ENCODE data around the gene ETV1.

Gene ETV1

DNA sequence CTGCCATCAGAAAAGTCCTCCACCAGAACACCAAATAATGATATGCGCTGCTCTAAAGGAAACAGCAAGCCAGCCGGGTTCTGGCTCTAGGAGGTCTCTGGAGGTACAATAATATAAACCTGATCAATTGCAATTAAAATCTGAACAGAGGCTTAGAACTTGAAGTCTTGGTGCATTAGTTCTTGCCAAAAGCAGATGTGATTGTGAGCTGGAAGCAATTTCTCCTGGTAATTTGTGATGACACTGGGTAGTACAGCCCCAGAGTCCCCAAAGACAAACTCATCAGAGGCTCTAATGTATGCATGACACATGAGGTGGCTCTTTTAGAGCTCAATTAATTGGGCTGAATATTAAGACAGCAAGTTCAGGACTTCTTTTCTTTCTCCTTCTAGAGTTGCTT lies 3.3 kb downstream of the ETV1 start:
- peak; percentile 37 for DNase-seq

DNA sequence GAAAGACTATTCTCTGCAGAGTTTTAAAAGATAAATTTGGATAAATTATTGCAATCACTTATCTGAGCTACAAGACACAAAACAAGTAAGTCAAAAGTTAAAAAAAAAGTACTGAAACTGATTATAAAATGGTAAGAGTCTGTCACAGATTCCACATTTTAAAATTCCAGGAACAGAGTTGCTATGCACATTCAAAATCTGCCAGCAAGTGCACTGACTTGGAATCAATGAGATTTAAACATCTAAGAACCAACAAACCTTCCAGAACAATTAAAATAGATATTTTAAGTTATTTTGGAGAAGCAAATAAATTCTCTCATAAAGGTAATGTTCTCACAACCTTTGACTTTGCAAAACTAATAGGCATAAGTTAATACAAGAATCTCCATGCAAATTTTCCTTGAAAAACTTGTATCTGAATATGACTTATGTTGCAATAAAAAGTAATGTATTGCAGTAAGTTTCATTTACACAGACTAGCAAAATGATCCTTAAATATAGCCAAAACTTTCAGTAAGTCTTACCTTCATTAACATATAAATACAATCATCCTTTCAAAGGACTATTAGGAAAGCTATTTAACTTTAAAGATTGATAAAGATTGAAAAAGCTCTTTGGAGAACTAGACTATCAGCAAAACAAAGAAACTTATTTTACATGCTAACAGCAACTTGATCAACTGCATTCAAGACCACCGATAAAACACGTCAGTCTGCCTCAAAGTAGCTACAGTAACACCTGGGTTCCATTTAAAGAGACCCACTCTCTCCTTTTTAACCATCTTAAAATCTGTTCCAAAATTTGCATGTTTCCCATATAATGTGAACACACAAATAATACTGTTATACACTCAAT lies 4.4 kb downstream of the ETV1 start:
- peak; percentile 25 for DNase-seq

DNA sequence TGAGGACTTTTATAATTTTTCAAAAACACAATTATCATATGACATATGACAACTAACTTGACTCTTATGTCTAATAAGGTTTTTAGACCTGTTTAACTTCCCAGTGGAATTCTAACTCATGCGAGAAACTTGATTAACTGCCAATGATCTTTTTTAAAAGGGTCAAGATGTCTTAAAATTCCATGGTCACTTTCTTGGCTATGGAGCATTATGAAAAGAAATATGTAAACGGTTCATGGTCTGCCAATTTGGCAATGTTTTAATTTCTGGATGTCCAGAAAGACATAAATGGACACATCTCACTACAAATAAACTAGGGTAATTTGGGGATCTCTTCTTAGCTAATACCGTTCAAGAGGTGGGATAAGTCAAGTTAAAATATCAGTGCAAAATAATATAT lies 5.4 kb downstream of the ETV1 start:
- peak; percentile 3 for DNase-seq

DNA sequence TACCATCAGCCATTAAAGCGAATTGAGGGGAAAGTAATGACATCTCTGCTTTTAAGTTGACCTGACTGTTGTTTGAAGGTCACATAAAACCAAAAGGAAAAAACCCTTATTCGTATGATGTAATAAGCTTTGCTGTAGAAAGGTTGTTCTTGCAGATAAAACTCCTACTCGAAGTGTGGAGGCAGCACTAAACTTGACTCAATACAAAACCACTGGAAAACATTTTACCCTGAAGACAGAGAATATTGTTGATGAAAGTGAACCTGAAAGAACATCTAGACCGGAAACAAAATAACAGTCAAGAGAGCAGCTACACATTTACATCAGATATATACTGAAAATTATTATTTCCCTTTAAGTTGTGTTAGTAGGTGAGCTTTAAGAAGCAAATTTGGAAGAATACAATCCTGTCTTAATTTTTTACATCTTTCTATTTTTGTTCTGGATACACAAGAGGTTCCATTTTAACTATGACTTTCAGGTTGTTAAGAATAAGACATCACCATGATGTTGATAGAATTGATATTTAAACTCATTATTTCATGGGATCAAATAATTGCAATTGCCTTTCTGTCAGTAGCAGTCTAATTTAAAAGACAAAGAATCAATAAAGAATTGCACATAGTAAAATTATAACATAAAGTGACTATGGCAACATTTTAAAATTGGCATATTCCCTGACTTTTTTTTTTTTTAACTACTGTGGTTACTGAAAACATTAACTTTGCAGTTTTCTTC lies 6.4 kb downstream of the ETV1 start:
- DNase-seq = no peak

DNA sequence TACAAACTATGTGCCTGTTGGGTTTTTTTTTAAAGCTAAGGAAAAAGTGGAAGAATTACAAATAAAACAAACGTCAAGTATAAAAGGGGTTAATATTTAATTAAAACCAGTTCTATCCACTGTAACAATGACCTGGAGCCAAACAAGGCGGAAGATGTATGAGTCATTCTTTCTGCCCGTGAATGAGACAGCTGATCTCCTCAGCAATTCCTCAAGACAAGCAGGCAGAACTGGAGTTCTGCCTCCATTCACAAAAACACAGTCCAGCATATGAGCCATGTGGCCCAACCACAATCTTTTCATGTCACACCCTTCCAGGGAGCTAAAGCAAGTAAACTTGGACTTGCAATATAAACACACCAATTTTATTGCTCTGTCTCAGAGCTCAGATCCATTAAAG lies 8.4 kb downstream of the ETV1 start:
- peak; percentile 86 for DNase-seq

DNA sequence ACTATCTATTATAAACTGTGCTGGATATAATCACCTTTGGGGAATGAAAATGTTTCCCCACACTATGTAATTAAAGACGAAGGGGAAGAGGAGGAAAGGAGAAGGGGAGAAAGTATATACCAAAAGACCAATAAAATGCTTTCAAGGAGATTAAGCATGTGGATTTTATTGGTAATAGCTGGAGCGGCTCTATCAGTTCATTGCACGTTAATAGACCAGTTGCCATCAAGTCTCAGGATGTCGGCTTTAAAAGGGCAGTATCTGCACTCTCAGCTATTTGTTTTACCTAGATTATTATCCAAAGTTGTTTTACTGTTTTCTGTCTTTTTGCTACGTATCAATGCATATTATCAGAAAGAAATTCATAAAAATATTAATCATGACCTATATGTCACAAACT lies 9.0 kb downstream of the ETV1 start:
- DNase-seq = no peak

DNA sequence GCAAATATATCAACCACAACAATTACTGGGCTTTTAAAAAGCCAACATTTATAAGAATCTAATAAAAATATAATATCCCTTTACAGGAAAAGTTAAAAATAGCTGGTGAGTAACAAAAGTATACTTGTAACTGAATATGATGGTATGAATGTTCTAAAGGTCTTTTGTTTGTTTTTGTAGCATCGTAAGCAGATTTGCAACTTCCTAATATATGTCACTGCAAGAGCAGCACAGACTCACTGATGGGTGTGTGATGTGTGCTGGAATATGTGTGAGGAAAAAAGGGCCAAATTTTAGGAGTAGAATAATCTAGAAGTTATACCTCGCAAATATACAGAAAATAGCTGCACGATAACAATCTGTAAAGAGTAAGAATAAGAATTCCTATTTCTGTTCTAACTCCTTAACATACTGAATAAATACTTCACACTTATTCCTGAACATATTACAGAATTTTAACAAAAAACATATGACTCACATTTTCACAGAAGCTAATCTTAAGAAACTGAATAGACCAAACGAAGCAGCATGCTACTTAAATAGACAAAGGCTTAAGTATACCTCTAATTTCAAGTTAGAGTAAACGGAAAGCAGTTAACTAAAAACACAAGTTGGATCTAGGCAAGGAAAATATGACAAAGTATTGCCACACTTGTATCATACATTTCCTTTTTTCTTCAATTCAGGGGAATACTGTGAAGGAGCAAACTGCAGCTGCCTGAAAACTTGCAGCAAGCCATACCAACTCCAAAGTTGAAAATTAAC lies 9.6 kb downstream of the ETV1 start:
- DNase-seq = peak; percentile 59

DNA sequence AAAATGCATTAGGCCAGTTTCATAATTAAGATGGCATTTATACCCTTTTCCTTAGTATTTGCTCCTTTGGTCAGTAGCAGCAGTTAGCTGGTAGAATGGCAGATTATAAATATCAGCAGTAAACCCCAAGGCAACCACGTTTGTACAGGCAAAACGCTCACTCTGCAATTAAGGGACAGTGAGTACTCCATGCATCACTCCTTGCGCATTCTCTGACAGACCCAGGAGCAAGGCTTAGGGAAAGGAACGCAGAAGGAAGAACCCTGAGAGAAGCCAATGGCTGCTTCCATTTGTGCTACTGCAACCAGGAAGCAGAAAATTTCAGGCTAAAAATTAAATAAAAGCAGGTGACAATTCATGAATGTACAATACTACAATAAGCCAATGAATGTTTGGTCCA lies 12.9 kb downstream of the ETV1 start:
- DNase-seq = no peak

DNA sequence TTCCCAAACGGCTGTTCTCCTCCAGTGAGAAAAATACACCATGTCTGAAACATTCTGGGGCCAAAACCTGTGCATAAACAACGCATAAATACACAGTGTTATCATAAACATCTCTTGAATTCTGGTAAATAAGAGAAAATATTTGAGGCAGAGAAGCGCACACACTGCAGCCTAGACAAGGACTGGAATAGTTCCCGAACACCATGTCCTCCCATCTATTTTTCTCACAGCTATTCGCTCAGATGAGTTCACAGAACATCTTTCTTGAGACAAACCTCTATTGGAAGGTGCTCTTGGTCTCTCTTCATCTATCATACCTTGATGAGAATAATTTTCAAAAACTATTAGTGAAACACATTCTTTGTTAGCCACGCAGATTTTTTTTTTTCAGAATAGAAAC lies 24.4 kb downstream of the ETV1 start:
- DNase-seq = no peak

DNA sequence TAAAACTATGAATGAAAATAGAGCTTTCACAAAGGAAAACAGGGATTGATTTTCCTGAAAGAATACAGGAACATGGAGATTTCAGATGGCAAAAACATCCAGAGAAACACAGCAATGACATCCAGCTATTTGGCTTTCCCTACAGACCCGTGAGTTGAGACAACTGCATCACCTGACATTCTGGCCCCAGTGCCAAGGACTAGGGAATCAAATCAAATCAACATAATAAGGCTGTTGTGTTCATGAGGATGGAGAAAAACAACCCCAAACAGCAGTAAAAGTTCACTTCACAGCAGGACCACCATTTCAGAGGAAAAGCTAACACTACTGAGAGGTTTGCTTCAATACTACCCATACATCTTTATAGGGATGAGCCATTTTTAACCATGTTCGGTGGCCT lies 25.5 kb downstream of the ETV1 start:
- no peak for DNase-seq

DNA sequence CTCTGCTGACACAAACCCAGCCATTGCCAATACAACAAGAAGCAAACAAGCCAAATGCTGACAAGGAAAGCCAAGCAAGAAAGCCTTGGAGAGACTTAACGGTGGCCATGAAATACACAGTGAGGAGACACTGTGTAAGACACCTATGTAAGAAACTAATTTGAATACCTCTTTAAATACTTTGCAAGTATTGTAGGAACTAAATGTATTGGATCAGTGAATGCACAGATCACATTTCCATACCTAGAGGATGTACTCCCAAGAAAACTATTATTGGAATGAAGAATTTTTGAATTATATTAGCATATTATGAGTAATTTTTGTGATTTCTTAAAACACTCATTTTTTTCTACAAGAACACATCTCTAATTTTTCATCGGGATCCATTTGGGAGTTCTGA lies 34.0 kb downstream of the ETV1 start:
- no peak for DNase-seq

DNA sequence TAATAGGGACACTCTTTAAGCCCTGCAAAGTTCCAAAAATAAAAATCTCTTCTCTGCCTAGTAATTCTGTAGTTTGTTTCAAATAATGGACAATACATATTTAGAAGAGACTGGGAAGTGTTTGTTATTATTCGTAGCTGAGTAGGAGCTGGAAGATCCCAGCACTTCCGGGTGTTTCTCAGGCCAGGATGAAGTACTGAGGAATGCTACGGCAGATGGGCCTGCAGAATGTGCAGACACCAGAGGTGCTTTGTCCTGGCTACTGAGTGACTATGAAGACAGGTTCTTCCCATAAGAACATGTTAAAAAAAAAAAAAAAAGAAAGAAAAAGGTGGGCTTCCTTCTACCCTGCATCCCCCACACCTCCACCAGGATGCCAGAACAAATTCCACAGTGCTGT lies 36.1 kb downstream of the ETV1 start:
- DNase-seq = no peak

DNA sequence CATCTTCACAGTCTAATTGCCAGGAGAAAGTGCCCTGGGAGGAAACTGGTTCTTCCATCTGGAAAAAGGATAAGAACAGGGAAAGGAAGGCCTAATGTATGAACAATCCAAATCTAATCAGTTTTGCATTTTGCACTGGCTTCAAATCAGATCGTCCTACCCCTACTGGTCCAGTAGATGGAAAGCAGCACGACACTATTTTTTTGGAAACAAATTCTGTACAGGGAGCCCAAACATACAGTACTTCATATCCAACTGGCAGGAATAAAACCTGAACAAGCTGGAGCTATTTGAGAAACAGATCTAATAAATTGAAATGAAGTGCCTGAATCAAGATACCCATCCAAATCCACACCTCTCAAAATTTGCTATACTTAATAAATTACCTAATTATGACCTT lies 36.5 kb downstream of the ETV1 start:
- DNase-seq = no peak

DNA sequence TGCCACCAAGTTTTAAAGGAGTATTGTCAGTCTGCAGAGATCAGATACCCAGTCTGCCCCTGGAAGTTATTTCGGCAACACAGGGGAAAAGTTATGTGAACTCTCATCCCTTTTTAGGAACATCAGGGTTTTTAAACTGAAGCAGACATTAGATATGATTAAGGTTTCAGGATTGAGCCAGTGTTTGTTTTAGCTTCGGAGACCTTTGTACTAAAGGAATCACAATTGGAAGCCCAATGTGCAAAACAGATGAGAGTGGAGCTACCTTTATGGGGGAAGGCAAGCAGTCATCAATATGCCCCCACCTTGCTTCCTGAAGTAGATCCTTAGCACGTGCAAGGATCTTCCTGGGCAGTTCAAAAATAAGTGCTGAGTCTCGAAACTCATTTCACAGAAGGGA lies 39.5 kb downstream of the ETV1 start:
- DNase-seq = no peak

DNA sequence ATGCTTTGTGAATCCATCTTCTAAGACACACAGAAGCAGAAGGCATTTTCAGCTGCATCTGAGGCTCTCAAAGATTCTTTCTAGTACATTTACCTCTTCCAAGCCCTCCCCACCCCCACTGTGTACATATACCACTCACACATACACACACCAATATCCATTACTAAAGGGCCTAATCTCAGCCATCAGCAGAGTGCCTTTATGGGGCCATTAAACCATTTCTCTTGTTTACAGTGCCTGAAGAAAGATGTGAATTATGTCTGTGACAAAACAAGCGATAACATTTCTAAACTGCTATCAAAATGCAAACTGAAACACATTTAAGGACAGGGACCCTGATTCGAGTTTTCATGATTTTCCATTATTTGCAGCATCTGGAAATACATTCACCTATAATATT lies 40.0 kb downstream of the ETV1 start:
- no peak for DNase-seq

DNA sequence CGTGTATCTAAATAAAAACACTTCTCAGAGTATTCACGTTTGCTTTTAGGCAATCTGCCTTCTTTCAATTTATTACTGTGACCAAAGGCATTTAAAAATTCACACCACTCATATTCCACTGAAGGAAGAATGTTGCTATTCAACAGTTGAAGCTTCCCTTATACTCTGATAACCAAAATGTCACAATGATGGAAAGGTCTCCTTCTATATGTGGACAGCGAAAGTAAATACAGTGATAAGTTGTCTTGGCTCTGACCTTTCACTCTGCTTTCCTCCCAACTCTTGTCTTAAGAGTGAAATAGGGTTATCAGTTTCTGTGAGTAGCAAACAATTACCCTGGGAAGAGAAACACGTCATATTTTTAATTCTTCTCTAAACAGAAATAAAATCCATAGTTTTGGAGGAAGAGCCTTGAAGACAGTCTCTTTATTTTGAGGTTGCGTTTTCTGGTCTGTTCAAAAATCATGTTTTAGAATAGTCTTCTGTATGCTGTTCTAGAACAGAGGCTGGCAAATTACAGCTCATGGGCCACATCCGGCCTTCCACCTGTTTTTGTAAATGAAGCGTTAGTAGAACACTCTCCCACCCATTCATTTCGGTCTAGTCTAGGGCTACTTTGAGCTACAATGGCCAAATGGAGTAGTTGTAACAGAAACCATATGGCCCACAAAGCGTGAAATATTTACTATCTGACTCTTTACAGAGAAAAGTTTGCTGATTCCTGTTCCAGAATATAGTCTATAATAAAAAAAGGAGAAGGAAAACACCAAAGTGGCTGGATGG lies 41.3 kb downstream of the ETV1 start:
- DNase-seq = no peak

DNA sequence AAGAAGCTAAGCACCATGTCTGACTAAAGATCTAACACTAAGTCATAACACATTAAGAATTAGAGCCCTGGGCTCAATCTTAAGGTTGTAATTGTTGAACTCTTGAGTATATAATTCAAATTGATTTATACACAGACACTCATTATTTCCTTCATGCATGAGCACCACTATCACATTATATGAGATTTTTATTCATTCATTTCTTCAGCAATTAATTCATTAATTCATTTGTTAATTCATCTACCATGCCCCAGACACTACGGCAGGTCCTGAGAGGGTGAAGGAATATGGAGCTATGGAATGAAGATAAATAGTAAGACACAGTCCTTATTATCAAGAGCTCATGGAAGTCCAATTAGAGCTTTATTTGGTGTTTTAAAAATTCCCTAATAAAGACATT lies 41.9 kb downstream of the ETV1 start:
- no peak for DNase-seq

DNA sequence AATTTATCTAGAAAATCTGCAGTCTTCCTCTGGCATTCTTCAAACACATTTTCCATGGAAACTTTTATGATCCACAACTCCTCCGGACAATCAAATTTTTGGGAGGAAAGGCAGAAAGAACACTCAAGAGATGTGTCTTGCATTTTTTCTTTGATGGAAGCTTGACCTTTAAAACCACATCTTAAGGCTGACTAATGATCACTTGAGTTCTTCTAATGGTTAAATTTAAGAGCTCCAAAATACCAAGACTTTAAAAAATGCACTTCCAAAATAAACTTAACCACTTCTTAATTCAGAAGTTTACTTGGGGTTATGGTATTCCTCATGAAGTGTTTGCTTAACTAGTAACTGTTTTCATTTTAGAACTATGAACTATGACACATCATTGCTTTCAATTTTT lies 43.3 kb downstream of the ETV1 start:
- DNase-seq = no peak

DNA sequence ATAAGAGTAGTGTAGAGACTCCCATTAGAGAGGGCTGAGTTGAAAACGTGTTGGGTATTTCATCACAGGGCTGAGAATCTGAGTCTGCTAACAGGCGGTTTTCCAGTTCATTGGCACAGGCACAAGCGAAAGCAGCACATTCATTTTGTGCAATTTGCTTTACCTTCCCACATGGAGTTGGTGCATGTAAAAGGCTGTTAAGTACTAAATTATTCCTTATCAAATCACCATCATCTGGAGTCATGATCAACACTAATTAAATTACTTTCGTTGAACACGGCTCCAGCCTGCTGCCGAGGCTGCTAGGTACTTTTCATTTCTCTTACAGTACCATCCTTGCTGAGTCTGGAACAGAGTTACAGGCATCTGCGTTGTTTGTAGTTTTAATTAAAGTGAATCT lies 43.8 kb downstream of the ETV1 start:
- peak; percentile 19 for DNase-seq

DNA sequence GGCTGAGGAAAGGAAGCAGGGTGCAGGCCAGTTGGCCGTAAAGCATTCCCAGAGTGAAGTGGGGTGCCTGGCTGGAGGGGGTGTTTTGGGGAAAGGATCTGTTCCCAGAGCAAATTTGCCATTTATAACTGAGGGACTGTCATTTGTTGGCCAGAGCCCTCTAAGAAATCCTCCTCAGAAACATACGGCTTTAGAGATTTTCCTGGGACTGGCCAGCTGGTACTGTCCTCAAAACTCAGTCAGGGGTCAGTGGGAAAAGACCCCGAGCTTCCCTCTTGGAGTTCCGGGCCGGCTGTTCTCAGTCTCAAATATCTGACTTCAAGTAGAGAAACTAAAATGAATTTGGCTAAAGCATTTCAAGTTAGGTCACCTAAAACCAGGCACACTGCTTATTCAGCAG lies 55.9 kb downstream of the ETV1 start:
- no peak for DNase-seq

DNA sequence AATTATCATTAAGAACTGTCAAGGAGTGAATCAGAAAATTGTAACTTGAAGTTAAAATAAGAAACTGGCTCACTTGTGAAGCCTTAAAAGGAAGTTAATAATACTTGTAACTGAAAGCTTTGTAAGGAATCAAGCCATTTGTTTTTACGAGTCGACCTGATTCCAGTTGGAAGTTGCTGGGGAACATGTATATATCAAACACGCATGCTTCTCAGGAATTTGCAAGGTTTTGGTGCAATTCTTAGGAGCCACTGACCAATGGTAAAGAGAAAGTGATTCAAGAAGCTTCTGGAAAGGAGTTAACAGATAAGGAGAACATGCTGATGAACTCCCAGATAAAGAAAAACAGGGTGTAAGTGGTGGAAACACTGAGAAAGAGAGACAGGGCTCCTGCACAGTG lies 56.4 kb downstream of the ETV1 start:
- DNase-seq = no peak

DNA sequence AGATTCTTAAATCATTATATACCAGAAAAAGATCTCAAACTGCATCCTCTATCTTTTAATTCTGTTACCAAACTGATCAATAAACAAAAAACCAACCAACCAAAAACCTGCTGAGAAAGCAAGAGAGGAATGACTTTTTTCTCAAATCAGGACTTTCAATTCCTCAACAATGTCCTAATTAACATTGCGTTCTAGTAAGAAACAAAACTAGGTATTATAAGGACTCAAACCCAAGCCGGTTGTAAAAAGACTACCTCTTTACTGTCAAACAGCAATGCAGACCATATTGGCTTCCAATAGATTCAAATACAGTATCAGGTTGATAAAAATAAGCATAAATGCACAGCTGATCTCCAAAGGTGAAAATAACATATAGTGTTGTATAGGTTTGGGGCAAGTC lies 57.3 kb downstream of the ETV1 start:
- DNase-seq = no peak

DNA sequence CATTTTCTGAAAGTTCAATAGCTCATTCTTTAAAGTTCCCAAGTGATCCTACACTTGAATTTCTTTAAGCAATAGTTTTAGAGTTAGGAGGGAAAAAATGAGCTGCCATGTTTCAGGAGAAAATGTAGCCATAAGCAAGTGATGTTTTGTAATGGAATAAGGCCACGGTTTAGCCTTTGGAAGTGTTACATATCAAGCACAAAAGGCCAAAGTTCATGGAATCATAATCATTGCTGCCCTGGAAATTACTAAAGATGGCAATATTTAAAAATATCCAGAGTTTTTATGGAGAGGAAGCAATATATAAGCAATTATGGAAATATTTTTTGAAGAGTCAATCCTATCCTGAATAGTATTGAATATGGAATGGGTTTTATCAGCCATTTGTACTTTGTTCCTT lies 68.4 kb downstream of the ETV1 start:
- no peak for DNase-seq

Measured in eye (tissue), 1 donor.